PC-9 (cell line): Measurements from ENCODE around the gene FBN1.

Experiments used
- CTCF ChIP-seq: fragments of 200-600 bp; sonication (generic); conservative IDR thresholded peaks from 2 replicates; pipeline ENCODE4 v1.6.1; 2017; ENCODE audit warnings: mixed run types, antibody characterized with exemption, mild to moderate bottlenecking, moderate library complexity
- EZH2 ChIP-seq: fragments of 200-600 bp; sonication (generic); IDR thresholded peaks from 2 replicates; pipeline ENCODE4 v1.8.0; 2017; ENCODE audit warnings: antibody characterized with exemption, low read depth

GRCh38 chr15:48462688-48463087 is 182.8 kb downstream of the FBN1 start:
- TF ChIP-seq CTCF (no peak), EZH2 (no peak)
